ENCODE results near the gene CNGB1. TPM values are rescaled to one million over a fixed set of nuclear protein-coding genes. Genes with fewer than 3 reads are reported as not detected.
"Not testable (repeated sequence)": the region's sequence is repeated elsewhere in the genome, so short reads cannot be mapped to it uniquely, and the experiment has no call there.

Gene CNGB1
- total RNA-seq, 4 donors from 2014 or later: not detected

GRCh38 chr16:57840833-57841232, 130.1 kb downstream of the CNGB1 start:
- H3K27ac ChIP-seq: no peak overlapping the region
- no peaks in the 10 kb centered on the region for H3K4me1 ChIP-seq
- TF ChIP-seq POLR2A (IDR thresholded peaks at IDR 0.05) (no peak), CTCF (IDR thresholded peaks at IDR 0.05) (no peak)
- intact Hi-C loops (cut with DNase I; ENCODE audit: low total_unique reads): no loop called here
- H3K27me3 ChIP-seq: no peaks in the 10 kb centered on the region
- no peaks in the 10 kb centered on the region for H3K36me3 ChIP-seq
- H3K4me3 ChIP-seq: no peak overlapping the region
- H3K9me3 ChIP-seq: no peaks in the 10 kb centered on the region
- no peak for DNase-seq

DNA sequence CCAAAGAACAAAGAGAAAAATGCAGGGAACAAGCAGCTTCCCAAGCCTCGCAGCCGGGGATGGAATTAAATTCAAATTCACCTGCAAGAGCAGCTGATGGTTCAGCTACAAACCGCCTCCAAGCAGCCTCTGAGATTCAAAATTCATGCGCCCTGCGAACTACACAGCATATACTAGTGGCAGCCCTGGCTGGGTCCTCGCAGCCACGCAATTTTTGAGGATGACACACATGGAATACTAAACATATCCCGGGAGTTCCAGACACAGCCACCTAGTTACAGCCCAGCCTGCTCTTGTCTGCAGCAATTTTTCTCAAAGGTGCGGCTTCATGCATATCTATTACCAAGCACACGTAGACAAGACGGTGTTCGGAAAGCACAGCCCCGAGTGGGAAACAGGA, 132.8 kb downstream of the CNGB1 start:
- no peaks in the 10 kb centered on the region for H3K27me3 ChIP-seq
- DNase-seq: no peak
- H3K36me3 ChIP-seq: no peaks in the 10 kb centered on the region
- no peaks in the 10 kb centered on the region for H3K9me3 ChIP-seq
- H3K4me3 ChIP-seq: no peak overlapping the region
- intact Hi-C loops (cut with DNase I; ENCODE audit: low total_unique reads): no loop called here
- TF ChIP-seq POLR2A (IDR thresholded peaks at IDR 0.05) (no peak), CTCF (IDR thresholded peaks at IDR 0.05) (no peak)
- H3K27ac ChIP-seq: no peak overlapping the region
- no peaks in the 10 kb centered on the region for H3K4me1 ChIP-seq

DNA sequence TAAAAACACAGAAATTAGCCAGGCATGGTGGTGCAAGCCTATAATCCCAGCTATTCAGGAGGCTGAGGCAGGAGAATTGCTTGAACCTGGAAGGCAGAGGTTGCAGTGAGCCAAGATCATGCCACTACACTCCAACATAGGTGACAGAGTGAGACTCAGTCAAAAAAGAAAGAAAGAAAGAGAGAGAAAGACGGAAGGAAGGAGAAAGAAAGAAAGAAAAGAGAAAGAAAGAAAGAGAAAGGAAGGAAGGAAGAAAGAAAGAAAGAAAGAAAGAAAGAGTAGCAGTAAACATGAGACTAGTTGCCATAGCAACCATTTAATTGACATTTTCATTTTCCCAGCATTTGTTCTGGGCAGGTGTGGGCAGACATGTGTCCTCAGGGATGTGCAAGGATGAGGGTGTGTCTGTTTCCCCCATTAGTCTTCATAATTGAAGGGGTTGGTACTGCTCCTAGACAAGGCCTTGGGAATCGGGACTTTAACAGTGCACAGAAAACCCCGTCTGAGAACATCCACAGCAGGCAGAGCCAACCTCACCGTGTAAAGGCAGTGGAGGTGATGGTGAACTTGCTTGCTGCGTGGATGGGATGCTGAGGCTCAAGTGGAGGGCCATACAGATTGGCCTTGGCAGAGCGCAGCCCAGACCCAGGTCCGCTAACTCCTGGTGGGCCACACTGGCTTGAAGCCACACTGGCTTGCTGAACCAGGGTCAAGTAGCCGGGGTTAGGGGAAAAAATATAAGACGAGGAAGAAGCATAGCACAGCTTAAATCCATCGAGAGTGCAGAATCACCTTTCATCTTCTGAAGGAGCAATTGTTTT, 133.4 kb downstream of the CNGB1 start:
- no peaks in the 10 kb centered on the region for H3K4me1 ChIP-seq
- no peak for DNase-seq
- no peaks in the 10 kb centered on the region for H3K36me3 ChIP-seq
- H3K4me3 ChIP-seq: no peak overlapping the region
- no peaks in the 10 kb centered on the region for H3K9me3 ChIP-seq
- intact Hi-C loops (cut with DNase I; ENCODE audit: low total_unique reads): no loop called here
- TF ChIP-seq POLR2A (IDR thresholded peaks at IDR 0.05) (no peak), CTCF (IDR thresholded peaks at IDR 0.05) (no peak)
- H3K27ac ChIP-seq: no peak overlapping the region
- H3K27me3 ChIP-seq: no peaks in the 10 kb centered on the region

- H3K4me3 ChIP-seq; H3K27ac ChIP-seq; H3K9me3 ChIP-seq; intact Hi-C loops (cut with DNase I; ENCODE audit: low total_unique reads); DNase-seq; H3K4me1 ChIP-seq; H3K36me3 ChIP-seq; H3K27me3 ChIP-seq: not testable (repeated sequence)
These were observed 135.5 kb downstream of the CNGB1 start for GRCh38 chr16:57835439-57835838.

DNA sequence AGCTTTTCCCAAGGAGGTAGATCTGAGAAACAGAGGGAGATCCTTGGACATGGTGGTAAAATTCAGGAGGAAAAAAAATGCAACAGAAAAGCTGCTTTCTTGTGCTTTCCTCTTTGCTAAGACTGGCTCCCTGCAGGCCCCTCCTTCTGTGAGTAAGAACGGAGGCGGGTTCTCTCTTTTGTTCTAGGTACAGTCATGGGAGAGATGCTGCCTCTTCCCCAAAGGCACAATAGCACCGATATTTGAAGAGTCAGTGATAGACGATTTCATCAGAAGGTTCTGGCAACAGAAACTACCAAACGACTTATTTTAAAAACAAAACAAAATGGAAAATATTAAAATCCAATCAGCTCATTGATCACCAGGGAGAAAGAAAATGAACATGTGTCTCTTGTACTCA, 136.0 kb downstream of the CNGB1 start:
- no peaks in the 10 kb centered on the region for H3K9me3 ChIP-seq
- intact Hi-C loops (cut with DNase I; ENCODE audit: low total_unique reads): no loop called here
- no peaks in the 10 kb centered on the region for H3K27me3 ChIP-seq
- H3K27ac ChIP-seq: no peak overlapping the region
- no peak overlapping the region for H3K4me3 ChIP-seq
- H3K4me1 ChIP-seq: no peaks in the 10 kb centered on the region
- no peaks in the 10 kb centered on the region for H3K36me3 ChIP-seq
- DNase-seq: no peak
- TF ChIP-seq CTCF (IDR thresholded peaks at IDR 0.05) (no peak), POLR2A (IDR thresholded peaks at IDR 0.05) (no peak)

Other genes starting within 250 kb of the CNGB1 start
- gene KATNB1, start 235.4 kb downstream of the CNGB1 start, total RNA-seq: 10 to 100 TPM; 13.3 to 27.4 (median 18.1) TPM
- 10 to 100 TPM in 2 of 4 donors, 1 to 10 TPM in 2; 3.2 to 44.2 (median 17.4) TPM for gene KIFC3, start 168.6 kb downstream of the CNGB1 start, total RNA-seq
- 10 to 100 TPM in 1 of 4 donors, 1 to 10 TPM in 3; 5.4 to 11.5 (median 6.9) TPM for gene ZNF319, start 29.5 kb upstream of the CNGB1 start, total RNA-seq
- 10 to 100 TPM in 2 of 4 donors, 1 to 10 TPM in 2; 2.0 to 34.9 (median 14.9) TPM for gene USB1, start 30.3 kb upstream of the CNGB1 start, total RNA-seq
- gene MMP15, start 54.6 kb upstream of the CNGB1 start, total RNA-seq: 10 to 100 TPM in 1 of 4 donors, 1 to 10 TPM in 1, under 1 TPM in 2; under 0.01 to 12.5 (median 2.6) TPM
- 10 to 100 TPM; 23.7 to 88.8 (median 59.2) TPM for gene CFAP20, start 158.3 kb upstream of the CNGB1 start, total RNA-seq
- gene CSNK2A2, start 227.0 kb upstream of the CNGB1 start, total RNA-seq: 10 to 100 TPM; 28.1 to 62.5 (median 45.9) TPM

Measured in uterus (tissue), 4 donors.